NCI-H2081 treated with DMSO at 0.1 percent for 48 hours (cell line): Measurements from ENCODE around the gene GRIP1.
"Not testable (repeated sequence)": the region's sequence is repeated elsewhere in the genome, so short reads cannot be mapped to it uniquely, and the experiment has no call there.

Experiments used
- DNase-seq: peaks from one replicate; lab custom pipeline; 2025; lab: John Stamatoyannopoulos, UW

The GRIP1 gene

GRCh38 chr12:66531766-66532165 is 147.1 kb downstream of the GRIP1 start:
- DNase-seq, result no peak

GRCh38 chr12:66529934-66530333 is 148.9 kb downstream of the GRIP1 start:
- no peak for DNase-seq

- no peak for DNase-seq
Observed at GRCh38 chr12:66516561-66516960, 162.3 kb downstream of the GRIP1 start.

GRCh38 chr12:66516133-66516532 is 162.7 kb downstream of the GRIP1 start:
- DNase-seq, result no peak

- no peak for DNase-seq
Observed at GRCh38 chr12:66514581-66514980, 164.3 kb downstream of the GRIP1 start.

GRCh38 chr12:66508025-66508424 is 170.9 kb downstream of the GRIP1 start:
- no peak for DNase-seq

- DNase-seq, result no peak
Observed at GRCh38 chr12:66503746-66504145, 175.1 kb downstream of the GRIP1 start.

GRCh38 chr12:66502911-66503310 is 176.0 kb downstream of the GRIP1 start:
- DNase-seq, result no peak

GRCh38 chr12:66500841-66501240 is 178.0 kb downstream of the GRIP1 start:
- no peak for DNase-seq

- DNase-seq, result no peak
Observed at GRCh38 chr12:66500091-66500490, 178.8 kb downstream of the GRIP1 start.

GRCh38 chr12:66499000-66499399 is 179.9 kb downstream of the GRIP1 start:
- DNase-seq, result no peak

- not testable (repeated sequence) for DNase-seq
Observed at GRCh38 chr12:66498059-66498458, 180.8 kb downstream of the GRIP1 start.

- DNase-seq, result no peak
Observed at GRCh38 chr12:66497008-66497897, 181.6 kb downstream of the GRIP1 start.

GRCh38 chr12:66496595-66496994 is 182.3 kb downstream of the GRIP1 start:
- DNase-seq, result no peak

GRCh38 chr12:66495709-66496108 is 183.2 kb downstream of the GRIP1 start:
- no peak for DNase-seq

- DNase-seq, result no peak
Observed at GRCh38 chr12:66493819-66494218, 185.1 kb downstream of the GRIP1 start.

GRCh38 chr12:66491853-66492252 is 187.0 kb downstream of the GRIP1 start:
- no peak for DNase-seq

GRCh38 chr12:66482351-66483203 is 196.3 kb downstream of the GRIP1 start:
- no peak for DNase-seq

GRCh38 chr12:66467932-66468331 is 210.9 kb downstream of the GRIP1 start:
- no peak for DNase-seq

GRCh38 chr12:66461331-66461730 is 217.5 kb downstream of the GRIP1 start:
- DNase-seq, result no peak

- DNase-seq, result no peak
Observed at GRCh38 chr12:66459944-66460482, 218.9 kb downstream of the GRIP1 start.

- DNase-seq, result no peak
Observed at GRCh38 chr12:66456612-66457011, 222.3 kb downstream of the GRIP1 start.

GRCh38 chr12:66453844-66454243 is 225.0 kb downstream of the GRIP1 start:
- no peak for DNase-seq
